Fibroblast of mammary gland (primary cell): ENCODE results near the gene HIGD2A.

Experiments
- DNase-seq: peaks from one replicate; pipeline ENCODE4 v3.0.0-alpha.2; 2010; ENCODE audit warnings: low read depth
- H3K4me3 ChIP-seq: 2 replicates; pipeline ENCODE4 v1.5.1; 2011; ENCODE audit warnings: low read depth, mild to moderate bottlenecking, low read length, moderate library complexity; ENCODE audit not compliant: control insufficient read depth
- CTCF ChIP-seq: conservative IDR thresholded peaks from 2 replicates; pipeline ENCODE4 v1.5.1; 2011; ENCODE audit warnings: low read depth, low read length, inconsistent platforms; ENCODE audit not compliant: control insufficient read depth, insufficient read depth

Gene HIGD2A

GRCh38 chr5:176361437-176362232 is 26.9 kb upstream of the HIGD2A start, which contains the start of gene KIAA1191:
Gene KIAA1191, minus strand, starts transcription at chr5:176361764. Its CDS starts 2,256 bp downstream, at chr5:176359508.
- TF ChIP-seq CTCF = peak; percentile 4
- peak; percentile 86 for DNase-seq
- H3K4me3 ChIP-seq = peak within 1 kb of the TSS; percentile 94

- no peak for TF ChIP-seq CTCF
- H3K4me3 ChIP-seq = peak overlapping the region; percentile 94
- no peak for DNase-seq
Measured at GRCh38 chr5:176362233-176362490, 26.4 kb upstream of the HIGD2A start.

GRCh38 chr5:176364765-176365350 is 23.7 kb upstream of the HIGD2A start:
- no peak for TF ChIP-seq CTCF
- DNase-seq = peak; percentile 20
- peak overlapping the region; percentile 57 for H3K4me3 ChIP-seq

GRCh38 chr5:176365351-176366231 is 23.0 kb upstream of the HIGD2A start, which contains the start of gene ARL10:
Gene ARL10, plus strand, starts transcription at chr5:176365487. Its CDS starts 77 bp downstream, at chr5:176365564.
- no peak for TF ChIP-seq CTCF
- H3K4me3 ChIP-seq = peak within 1 kb of the TSS; percentile 57
- DNase-seq = peak; percentile 46

GRCh38 chr5:176366232-176366894 is 22.2 kb upstream of the HIGD2A start:
- DNase-seq = no peak
- peak overlapping the region; percentile 57 for H3K4me3 ChIP-seq
- TF ChIP-seq CTCF = no peak

- TF ChIP-seq CTCF = no peak
- DNase-seq = no peak
- no peak overlapping the region for H3K4me3 ChIP-seq
Measured at GRCh38 chr5:176368726-176369125, 19.8 kb upstream of the HIGD2A start.
